Nephron progenitor cell (in vitro differentiated cells): ENCODE data around the gene CLDN1.
A peak's percentile ranks its signal among the peaks of the same experiment; 100 is the strongest.

ENCODE experiments used
- DNase-seq: peaks from one replicate; pipeline ENCODE4 v3.0.0; 2021
- H3K27ac Mint-ChIP-seq: 2 replicates; pipeline ENCODE4 v1.8.0; 2021; ENCODE audit warnings: mild to moderate bottlenecking, moderate library complexity, mixed read lengths
- H3K27me3 Mint-ChIP-seq: 2 replicates; pipeline ENCODE4 v1.8.0; 2021; ENCODE audit warnings: mild to moderate bottlenecking, low read depth, mixed read lengths; ENCODE audit not compliant: poor library complexity
- H3K36me3 Mint-ChIP-seq: 2 replicates; pipeline ENCODE4 v1.8.0; 2021; ENCODE audit warnings: low read depth, mixed read lengths
- H3K4me1 Mint-ChIP-seq: 2 replicates; pipeline ENCODE4 v1.8.0; 2021; ENCODE audit warnings: mixed read lengths
- H3K4me3 Mint-ChIP-seq: 2 replicates; pipeline ENCODE4 v1.8.0; 2021; ENCODE audit warnings: mild to moderate bottlenecking, moderate library complexity, mixed read lengths
- H3K9me3 Mint-ChIP-seq: 2 replicates; pipeline ENCODE4 v1.8.0; 2021; ENCODE audit warnings: mild to moderate bottlenecking, moderate library complexity, mixed read lengths
- TF ChIP-seq, protein P1 (sequence below): fragments of 200-600 bp; sonication (generic); IDR thresholded peaks from 2 replicates; pipeline ENCODE4 v1.5.0; 2021; ENCODE audit warnings: antibody characterized with exemption

The CLDN1 gene

GRCh38 chr3:190326930-190327329 lies 4.7 kb upstream of the CLDN1 start:
- no peaks in the 10 kb centered on the region for H3K9me3 Mint-ChIP-seq
- TF ChIP-seq, protein P1, sequence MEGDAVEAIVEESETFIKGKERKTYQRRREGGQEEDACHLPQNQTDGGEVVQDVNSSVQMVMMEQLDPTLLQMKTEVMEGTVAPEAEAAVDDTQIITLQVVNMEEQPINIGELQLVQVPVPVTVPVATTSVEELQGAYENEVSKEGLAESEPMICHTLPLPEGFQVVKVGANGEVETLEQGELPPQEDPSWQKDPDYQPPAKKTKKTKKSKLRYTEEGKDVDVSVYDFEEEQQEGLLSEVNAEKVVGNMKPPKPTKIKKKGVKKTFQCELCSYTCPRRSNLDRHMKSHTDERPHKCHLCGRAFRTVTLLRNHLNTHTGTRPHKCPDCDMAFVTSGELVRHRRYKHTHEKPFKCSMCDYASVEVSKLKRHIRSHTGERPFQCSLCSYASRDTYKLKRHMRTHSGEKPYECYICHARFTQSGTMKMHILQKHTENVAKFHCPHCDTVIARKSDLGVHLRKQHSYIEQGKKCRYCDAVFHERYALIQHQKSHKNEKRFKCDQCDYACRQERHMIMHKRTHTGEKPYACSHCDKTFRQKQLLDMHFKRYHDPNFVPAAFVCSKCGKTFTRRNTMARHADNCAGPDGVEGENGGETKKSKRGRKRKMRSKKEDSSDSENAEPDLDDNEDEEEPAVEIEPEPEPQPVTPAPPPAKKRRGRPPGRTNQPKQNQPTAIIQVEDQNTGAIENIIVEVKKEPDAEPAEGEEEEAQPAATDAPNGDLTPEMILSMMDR: no peak
- no peaks in the 10 kb centered on the region for H3K36me3 Mint-ChIP-seq
- DNase-seq: no peak
- no peak overlapping the region for H3K4me3 Mint-ChIP-seq
- H3K27ac Mint-ChIP-seq: no peak overlapping the region
- peaks cover 11% of the 10 kb centered on the region for H3K4me1 Mint-ChIP-seq
- peaks cover 22% of the 10 kb centered on the region for H3K27me3 Mint-ChIP-seq

DNA sequence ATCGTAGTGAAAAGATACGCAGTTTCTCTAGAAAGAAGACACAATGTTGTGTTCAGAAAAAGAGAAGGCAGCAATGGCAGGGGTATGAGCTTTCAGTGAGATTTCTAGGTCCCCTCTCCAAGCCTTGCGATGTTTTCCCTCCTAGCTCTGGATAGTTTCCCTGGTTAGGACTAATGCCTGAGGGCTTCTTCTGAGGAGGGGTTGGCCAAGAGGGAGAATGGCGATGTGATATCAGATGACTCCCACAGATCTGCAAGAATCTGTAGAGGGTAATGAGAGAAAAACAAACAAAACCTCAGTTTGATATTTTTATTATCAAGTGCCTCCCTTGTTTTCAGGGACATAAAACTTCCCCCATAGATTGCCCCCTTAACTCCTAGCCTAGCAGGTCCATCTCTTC lies 4.1 kb upstream of the CLDN1 start:
- H3K4me1 Mint-ChIP-seq: peaks cover 14% of the 10 kb centered on the region
- no peak overlapping the region for H3K27ac Mint-ChIP-seq
- peaks cover 27% of the 10 kb centered on the region for H3K27me3 Mint-ChIP-seq
- no peak for DNase-seq
- H3K36me3 Mint-ChIP-seq: no peaks in the 10 kb centered on the region
- H3K4me3 Mint-ChIP-seq: no peak overlapping the region
- TF ChIP-seq, protein P1: no peak
- H3K9me3 Mint-ChIP-seq: no peaks in the 10 kb centered on the region

GRCh38 chr3:190325923-190326322 lies 3.7 kb upstream of the CLDN1 start:
- Mint-ChIP-seq H3K27ac (no peak overlapping the region), H3K9me3 (no peaks in the 10 kb centered on the region), H3K36me3 (no peaks in the 10 kb centered on the region), H3K4me3 (no peak overlapping the region), H3K4me1 (peaks cover 17% of the 10 kb centered on the region), H3K27me3 (peaks cover 32% of the 10 kb centered on the region)
- TF ChIP-seq, protein P1: no peak
- no peak for DNase-seq

DNA sequence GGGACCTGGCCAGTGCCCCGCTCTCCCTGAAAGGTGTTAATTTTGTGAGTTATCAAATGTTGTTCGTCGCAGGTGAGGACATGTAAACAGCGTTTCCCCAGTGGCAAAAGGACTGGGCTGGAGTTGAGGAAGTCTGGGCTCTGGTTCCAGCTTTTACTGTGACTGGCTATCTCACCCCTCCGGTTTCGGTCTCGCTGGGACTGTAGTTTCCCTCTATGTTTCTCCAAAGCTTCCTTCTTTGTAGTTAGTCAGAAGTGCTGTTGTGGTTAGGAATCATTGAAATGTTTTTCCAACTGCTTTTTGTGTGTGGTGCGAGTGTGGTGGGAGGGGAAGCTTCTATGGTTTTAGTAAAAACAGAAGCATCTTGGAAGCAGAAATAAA lies 990 bp upstream of the CLDN1 start:
- Mint-ChIP-seq H3K4me3 (peak overlapping the region; percentile 79), H3K27ac (no peak overlapping the region), H3K27me3 (peaks cover 55% of the 10 kb centered on the region), H3K36me3 (no peaks in the 10 kb centered on the region), H3K4me1 (peaks cover 17% of the 10 kb centered on the region), H3K9me3 (no peaks in the 10 kb centered on the region)
- no peak for DNase-seq
- TF ChIP-seq, protein P1: no peak

DNA sequence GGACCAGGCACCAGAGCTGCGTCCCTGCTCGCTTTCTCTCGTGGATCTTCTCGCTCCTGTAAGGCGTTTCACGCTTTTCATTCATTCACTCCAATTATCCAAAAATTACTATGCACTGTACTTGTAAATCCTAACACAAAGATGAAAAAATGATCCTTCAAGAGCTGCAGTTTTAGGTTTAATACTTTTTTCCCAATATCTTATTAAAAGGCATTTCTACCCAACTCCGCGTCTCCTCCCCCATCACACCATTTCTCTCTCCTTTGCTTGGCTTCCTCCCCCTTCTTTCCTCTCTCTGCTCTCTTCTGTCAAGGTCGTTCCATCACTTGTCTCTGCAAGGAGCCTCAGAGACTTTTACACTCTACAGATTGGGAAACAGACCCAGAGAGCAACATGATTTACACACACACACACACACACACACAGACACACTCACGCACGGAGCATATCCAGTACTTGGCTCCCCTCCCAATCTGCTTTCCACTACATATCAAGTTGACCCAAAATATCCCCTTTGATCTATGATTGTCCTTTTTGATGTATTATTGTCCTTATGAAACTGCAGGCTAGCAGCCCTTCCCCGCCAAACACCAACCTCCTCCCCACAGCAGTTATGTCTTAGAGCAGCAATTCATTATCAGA lies 479 bp upstream of the CLDN1 start:
- Mint-ChIP-seq H3K27me3 (peaks cover 55% of the 10 kb centered on the region), H3K4me3 (peak overlapping the region; percentile 79), H3K9me3 (no peaks in the 10 kb centered on the region), H3K36me3 (no peaks in the 10 kb centered on the region), H3K4me1 (peaks cover 17% of the 10 kb centered on the region), H3K27ac (no peak overlapping the region)
- TF ChIP-seq, protein P1: peak; percentile 32
- DNase-seq: no peak
